ENCODE data around the gene ARL15.

GRCh38 chr5:54292866-54293265, 17.5 kb downstream of the ARL15 start:
- TF ChIP-seq EP300 (IDR thresholded peaks at IDR 0.05) (no peak), CTCF (IDR thresholded peaks at IDR 0.05) (no peak)

Data from upper lobe of left lung (tissue), 4 donors.